ENCODE measurements around the gene SPECC1. TPM values are rescaled to one million over a fixed set of nuclear protein-coding genes. Genes with fewer than 3 reads are reported as not detected.

SPECC1 gene
- total and polyA plus RNA-seq, 9 of the 15 experiments (the other 6 are each of a cell fraction or from before 2014, with no cell fraction given) = 2.4 to 19.6 (median 14.7) TPM

DNA sequence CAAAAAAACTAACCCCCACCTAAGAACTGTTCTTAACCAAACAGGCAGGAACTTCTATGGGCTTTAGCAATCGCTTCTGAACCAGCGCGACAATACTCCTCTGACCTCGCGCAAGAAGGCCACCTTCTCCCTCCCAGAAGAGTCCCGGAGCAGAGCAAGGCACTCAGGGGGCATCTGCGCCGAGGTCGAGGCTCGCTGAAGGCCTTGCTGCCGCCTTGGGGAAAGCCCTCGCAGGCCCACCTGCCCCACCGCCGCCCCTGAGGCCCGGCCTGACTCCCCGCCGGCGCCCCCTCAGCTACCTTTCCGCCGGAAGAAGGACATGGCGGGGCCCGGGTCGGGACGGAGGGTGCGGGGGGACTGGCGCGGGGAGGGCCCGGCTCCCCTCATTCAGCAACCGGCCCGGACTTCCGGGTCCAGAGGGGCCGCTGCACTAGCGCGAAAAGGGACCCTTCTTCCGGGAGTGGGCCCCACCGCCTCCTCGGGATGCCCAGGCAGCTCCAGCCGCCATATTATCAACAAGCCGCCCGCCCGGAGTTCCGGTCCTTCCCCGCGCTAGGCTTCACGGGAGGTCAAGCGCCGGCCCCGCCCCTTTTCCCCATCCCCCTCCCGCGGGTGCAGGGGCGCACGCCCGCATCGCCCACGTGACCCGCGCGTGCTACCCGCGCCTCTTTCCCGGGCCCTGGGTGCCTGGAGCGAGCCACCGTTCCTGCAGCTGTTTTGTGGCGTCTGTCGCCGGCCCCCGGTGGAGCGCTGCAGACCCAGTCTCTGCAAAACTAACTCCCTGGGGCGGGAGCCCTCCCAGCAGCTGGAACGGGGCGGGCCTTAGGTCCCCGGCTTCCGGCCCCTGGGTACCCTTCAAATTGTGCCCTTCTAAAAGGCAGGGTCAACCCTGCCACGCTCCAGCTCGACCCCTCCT lies 31.6 kb upstream of the SPECC1 start, which contains the start of gene AKAP10 (continued):
- TF ChIP-seq, protein P1, sequence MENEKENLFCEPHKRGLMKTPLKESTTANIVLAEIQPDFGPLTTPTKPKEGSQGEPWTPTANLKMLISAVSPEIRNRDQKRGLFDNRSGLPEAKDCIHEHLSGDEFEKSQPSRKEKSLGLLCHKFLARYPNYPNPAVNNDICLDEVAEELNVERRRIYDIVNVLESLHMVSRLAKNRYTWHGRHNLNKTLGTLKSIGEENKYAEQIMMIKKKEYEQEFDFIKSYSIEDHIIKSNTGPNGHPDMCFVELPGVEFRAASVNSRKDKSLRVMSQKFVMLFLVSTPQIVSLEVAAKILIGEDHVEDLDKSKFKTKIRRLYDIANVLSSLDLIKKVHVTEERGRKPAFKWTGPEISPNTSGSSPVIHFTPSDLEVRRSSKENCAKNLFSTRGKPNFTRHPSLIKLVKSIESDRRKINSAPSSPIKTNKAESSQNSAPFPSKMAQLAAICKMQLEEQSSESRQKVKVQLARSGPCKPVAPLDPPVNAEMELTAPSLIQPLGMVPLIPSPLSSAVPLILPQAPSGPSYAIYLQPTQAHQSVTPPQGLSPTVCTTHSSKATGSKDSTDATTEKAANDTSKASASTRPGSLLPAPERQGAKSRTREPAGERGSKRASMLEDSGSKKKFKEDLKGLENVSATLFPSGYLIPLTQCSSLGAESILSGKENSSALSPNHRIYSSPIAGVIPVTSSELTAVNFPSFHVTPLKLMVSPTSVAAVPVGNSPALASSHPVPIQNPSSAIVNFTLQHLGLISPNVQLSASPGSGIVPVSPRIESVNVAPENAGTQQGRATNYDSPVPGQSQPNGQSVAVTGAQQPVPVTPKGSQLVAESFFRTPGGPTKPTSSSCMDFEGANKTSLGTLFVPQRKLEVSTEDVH (IDR thresholded peaks at IDR 0.05; ENCODE audit: low read depth, partially characterized antibody) = peak; percentile 33
- no peak for TF ChIP-seq ERF (CRISPR knock-in tag; IDR thresholded peaks at IDR 0.05)
- TF ChIP-seq NELFE (IDR thresholded peaks at IDR 0.05; ENCODE audit: insufficient read depth, insufficient read length) = no peak
- TF ChIP-seq, protein P2, sequence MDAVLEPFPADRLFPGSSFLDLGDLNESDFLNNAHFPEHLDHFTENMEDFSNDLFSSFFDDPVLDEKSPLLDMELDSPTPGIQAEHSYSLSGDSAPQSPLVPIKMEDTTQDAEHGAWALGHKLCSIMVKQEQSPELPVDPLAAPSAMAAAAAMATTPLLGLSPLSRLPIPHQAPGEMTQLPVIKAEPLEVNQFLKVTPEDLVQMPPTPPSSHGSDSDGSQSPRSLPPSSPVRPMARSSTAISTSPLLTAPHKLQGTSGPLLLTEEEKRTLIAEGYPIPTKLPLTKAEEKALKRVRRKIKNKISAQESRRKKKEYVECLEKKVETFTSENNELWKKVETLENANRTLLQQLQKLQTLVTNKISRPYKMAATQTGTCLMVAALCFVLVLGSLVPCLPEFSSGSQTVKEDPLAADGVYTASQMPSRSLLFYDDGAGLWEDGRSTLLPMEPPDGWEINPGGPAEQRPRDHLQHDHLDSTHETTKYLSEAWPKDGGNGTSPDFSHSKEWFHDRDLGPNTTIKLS (IDR thresholded peaks at IDR 0.05; ENCODE audit: borderline replicate concordance, low read depth) = peak; percentile 62; the same call in 1 of the 2 replicates
- TF ChIP-seq, protein P3, sequence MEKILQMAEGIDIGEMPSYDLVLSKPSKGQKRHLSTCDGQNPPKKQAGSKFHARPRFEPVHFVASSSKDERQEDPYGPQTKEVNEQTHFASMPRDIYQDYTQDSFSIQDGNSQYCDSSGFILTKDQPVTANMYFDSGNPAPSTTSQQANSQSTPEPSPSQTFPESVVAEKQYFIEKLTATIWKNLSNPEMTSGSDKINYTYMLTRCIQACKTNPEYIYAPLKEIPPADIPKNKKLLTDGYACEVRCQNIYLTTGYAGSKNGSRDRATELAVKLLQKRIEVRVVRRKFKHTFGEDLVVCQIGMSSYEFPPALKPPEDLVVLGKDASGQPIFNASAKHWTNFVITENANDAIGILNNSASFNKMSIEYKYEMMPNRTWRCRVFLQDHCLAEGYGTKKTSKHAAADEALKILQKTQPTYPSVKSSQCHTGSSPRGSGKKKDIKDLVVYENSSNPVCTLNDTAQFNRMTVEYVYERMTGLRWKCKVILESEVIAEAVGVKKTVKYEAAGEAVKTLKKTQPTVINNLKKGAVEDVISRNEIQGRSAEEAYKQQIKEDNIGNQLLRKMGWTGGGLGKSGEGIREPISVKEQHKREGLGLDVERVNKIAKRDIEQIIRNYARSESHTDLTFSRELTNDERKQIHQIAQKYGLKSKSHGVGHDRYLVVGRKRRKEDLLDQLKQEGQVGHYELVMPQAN (IDR thresholded peaks at IDR 0.05; ENCODE audit: borderline replicate concordance) = no peak
- TF ChIP-seq, protein P4, sequence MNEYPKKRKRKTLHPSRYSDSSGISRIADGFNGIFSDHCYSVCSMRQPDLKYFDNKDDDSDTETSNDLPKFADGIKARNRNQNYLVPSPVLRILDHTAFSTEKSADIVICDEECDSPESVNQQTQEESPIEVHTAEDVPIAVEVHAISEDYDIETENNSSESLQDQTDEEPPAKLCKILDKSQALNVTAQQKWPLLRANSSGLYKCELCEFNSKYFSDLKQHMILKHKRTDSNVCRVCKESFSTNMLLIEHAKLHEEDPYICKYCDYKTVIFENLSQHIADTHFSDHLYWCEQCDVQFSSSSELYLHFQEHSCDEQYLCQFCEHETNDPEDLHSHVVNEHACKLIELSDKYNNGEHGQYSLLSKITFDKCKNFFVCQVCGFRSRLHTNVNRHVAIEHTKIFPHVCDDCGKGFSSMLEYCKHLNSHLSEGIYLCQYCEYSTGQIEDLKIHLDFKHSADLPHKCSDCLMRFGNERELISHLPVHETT (CRISPR knock-in tag; conservative IDR thresholded peaks at IDR 0.05 in 1 of 2, IDR thresholded peaks at IDR 0.05 in 1 of 2) = peak in 1 of 2 experiments; percentile 76; a peak in 2 of 4 replicates
- no peak for TF ChIP-seq SAFB (IDR thresholded peaks at IDR 0.05; ENCODE audit: borderline replicate concordance, low read depth, low read length)
- no peak; the same call in 1 of the 2 replicates for TF ChIP-seq ARID1B (IDR thresholded peaks at IDR 0.05)
- peak; percentile 57 for TF ChIP-seq CREM (IDR thresholded peaks at IDR 0.05; ENCODE audit: low read depth)
- peak; percentile 46 for TF ChIP-seq HMGN3 (IDR thresholded peaks at IDR 0.05; ENCODE audit: borderline replicate concordance, extremely low read depth, insufficient read length, low read depth, low read length)
- peak in 1 of 2 experiments; percentile 23; a peak in 1 of 4 replicates for TF ChIP-seq RCOR1 (IDR thresholded peaks at IDR 0.05; ENCODE audit: borderline replicate concordance in 1 of 2, low read depth in 2 of 2, low read length in 2 of 2)
- TF ChIP-seq, protein P5, sequence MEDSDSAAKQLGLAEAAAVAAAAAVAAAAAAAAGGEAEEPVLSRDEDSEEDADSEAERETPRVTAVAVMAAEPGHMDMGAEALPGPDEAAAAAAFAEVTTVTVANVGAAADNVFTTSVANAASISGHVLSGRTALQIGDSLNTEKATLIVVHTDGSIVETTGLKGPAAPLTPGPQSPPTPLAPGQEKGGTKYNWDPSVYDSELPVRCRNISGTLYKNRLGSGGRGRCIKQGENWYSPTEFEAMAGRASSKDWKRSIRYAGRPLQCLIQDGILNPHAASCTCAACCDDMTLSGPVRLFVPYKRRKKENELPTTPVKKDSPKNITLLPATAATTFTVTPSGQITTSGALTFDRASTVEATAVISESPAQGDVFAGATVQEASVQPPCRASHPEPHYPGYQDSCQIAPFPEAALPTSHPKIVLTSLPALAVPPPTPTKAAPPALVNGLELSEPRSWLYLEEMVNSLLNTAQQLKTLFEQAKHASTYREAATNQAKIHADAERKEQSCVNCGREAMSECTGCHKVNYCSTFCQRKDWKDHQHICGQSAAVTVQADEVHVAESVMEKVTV (CRISPR knock-in tag; IDR thresholded peaks at IDR 0.05) = no peak
- TF ChIP-seq MXI1 (IDR thresholded peaks at IDR 0.05; ENCODE audit: low read depth, low read length) = no peak
